Cardiac septum (tissue), 1 donor: ENCODE data around the gene DUSP22. TPM values are rescaled to one million over a fixed set of nuclear protein-coding genes. Genes with fewer than 3 reads are reported as not detected.

Source experiments
- DNase-seq: peaks from one replicate; pipeline ENCODE4 v3.0.0-alpha.2; 2020; ENCODE audit warnings: low spot score
- intact Hi-C: fragments of 100-400 bp; cut with DNase I; formaldehyde crosslinking; loops from one replicate; pipeline ENCODE4 v1.14.0; 2022
- total RNA-seq: library from RNA; stranded (reverse); fragmentation: NEBNext Ultra II Directional; extraction: Animal tissue kit (Norgen Biotek cat#: 25700); gene quantifications from one replicate; pipeline ENCODE4 v1.2.1, GENCODE V29; 2021
- donor health status: DM: no; HTN: no; CAD: no.

DUSP22 gene
- total RNA-seq, 1 donor from 2014 or later = 49.2 TPM

DNA sequence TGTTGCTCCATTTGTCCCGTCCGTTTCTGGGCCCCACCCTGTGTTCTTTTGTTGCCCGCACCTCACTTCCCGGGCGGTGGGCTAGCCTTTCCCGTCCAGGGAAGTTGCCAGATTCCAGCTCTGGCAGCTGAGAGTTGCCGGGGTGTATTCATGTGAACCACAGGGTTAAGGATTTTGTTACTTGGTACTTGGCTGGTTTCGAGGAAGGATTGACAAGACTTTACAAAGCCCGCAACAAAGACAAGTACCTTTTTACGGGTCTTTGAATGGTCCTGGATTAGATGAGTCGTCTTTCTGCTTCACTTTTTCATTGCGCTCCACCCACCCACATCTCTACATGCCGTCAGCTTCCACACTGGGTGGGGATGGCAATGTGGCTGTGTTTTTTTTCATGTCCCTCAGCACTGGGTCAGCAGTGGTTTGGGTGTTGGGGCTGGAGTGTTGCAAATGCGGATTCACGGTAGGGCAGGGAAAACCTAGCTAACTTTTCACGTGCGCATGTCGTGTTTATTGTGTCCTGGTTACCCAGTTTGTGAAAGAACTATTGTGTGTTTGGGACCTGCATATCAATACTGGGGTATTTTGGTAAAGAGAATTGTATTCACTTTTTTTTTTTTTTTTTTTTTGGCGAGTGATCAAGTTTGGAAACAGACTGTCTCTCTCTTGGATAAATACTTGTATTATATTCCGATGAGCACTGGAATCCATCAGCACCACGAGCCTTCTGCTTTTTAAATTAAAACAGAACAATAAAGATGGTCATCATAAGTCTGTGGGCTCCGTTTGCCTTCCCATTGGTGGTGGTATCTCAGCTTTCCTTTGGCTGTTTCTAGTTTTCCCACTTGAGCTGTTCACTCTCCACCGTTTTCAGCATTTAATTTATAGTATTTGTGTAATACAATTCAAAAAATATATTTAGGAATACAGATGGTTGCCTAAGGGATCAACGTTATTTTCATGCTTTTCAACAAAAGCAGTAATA is 1.2 kb downstream of the DUSP22 start:
- DNase-seq = no peak
- intact Hi-C loops = loop anchor here (1.0 to 5.0 kb wide), 3 partner anchors 19 to 209 kb away; no protein-coding TSS in a partner anchor

DNA sequence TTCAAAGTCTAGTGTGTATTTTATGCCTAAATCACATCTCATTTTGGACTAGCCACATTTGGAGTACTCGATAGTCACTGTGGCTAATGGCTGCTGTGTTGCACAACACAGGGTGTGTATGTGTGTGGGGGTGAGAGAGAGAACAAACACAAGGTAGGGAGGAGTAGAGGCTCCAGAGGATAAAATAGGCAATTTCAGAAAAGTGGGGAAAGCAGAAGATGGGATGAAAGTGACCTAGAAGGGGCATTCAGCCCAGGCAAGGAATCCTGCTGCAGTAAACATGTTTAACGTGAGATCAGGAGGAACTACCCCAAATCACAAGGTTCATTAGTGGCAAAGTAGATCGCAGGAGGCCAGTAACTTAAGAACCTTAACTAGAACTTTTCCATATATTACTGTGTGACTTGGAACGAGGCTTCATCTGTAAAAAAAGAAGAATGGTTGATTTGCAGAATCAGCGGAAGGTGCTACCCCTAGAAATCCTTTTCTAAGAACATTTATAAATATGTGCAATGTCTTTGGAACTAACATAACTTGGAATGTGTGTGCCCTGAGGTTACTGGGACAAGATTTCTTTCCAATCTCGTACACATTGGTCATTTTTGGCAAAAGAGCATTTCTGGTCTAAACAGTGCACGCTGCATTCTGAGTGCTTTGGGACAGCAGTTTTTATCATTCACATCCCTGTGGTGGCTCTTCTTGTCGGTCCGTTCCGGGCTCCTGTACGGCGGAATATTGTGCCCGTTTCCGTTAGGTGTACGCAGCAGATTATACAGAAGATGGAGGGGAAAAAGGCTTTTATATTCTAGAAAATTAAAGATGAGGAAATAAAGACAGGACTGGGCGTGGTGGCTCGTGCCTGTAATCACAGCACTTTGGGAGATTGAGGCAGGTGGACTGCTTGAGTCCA is 2.6 kb downstream of the DUSP22 start:
- intact Hi-C loops = loop anchor here (5.0 kb wide), 2 partner anchors 37 to 207 kb away; no protein-coding TSS in a partner anchor
- no peak for DNase-seq

DNA sequence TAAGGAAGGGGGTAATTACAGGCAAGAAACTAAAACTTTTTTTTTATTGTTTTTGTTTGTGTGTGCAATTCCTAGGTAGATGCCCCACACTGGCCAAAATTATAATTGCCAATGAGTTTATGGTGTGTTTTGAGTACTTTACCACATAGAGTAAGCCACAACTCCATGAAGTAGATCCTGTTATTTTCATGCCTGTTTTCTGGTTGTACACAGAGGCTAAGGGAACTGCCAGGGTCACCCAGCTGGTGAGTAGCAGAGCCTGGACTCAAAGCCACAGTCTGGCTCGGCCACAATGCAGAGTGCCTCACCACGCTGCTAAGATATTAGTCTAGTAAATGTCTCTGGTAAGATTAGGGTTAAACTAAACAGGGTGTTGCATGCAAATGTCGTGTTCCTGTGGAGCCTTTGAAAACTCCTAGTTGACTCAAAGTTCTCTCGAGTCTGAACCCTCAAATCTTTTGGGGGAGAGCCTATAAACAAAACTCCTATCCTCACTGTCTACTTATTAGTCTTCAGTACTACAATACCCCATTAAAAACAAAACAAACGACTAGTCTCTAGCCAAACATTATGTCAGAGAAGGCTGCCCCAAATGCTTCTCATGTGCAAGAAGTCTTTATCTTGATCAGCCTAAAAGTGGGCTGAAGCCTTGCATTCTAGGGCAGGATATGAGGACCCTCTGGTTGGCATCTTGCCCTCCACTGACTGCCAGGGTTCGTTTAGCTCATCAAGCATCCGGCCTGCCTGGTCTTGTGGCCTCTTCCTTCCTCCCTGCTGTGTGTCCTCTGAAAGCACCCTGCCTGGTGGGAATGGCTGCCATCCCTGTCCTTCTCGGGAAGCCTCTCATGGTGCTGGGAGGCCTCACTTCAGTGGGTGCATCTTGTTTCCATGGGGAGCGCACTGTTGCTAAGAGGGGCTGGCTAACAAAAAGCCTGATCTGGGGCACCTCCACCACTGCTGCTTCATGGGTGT is 4.2 kb downstream of the DUSP22 start:
- intact Hi-C loops = no loop called here
- no peak for DNase-seq

DNA sequence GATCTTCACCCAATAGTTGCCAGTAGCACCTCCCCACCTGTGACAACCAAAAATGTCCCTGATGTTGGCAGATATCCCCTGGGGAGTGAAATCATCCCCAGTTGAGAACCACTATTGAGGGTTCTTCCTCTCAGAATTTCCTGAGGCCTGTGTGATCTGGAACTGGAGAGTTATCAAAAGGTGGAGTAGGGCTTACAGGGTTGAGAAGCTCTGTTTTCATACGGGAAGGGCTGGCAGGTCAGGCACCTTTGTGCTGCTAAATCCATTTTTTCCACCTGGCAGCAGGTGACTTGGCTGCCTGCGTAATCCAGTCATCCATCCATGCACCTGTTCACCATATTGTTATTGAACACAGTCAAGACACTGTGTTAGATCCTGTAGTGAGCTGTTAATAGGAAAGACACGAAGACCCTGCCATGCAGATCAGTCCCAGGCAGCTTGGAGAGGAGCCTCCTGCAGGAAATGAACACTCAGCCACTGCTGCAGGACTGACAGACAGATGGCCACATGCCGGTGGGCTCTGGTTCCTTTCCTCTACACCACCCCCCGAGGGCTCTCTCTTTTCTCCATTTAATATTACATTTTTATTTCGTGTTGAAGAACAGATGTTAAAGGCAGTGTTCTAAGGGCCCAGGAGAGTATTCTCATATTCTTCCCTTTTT is 5.4 kb downstream of the DUSP22 start:
- DNase-seq = no peak

DNA sequence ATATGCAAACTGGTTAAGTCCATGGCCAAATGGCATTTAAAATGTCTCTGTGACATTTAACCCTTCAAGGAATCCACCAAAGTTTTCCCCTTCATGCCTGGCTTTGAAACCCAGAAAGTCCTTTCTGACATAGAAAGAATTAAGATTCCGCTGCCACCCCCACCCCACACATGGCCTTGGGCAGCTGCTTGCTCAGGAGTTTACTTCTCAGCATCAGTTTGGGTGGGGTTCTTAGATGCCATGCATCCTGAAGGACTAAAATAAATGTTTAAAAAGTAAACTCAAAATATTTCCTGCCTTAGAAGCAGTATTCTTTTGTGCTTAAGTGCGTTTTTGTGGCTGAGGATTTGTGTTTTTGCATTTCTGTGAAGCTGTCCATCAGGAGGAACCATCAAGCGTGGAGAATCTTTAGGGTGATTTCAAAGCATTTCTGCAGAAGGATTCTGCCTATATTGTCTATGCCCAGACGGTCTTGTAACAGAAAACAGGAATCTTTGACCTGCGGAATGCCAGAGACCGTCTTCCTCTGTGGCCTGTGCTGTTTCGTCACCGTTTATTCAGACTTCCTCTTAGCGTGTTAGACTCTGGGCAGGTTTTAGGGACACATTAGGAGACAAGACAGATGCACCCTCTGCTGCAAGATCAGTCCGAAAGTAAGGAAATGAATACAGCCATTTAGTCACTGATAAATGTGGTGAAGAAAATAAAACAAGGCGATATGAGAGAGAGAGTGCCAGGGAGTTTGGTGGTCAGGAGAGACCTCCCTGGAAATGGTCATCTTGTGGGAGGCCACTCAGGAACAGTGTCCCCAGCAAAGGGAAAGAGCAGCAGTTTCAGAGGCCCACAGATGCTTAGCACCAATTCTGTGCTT is 6.2 kb downstream of the DUSP22 start:
- intact Hi-C loops = no loop called here
- no peak for DNase-seq

More for the DNA sequence above, 5.4 kb downstream of the DUSP22 start:
- intact Hi-C loops = no loop called here

DNA sequence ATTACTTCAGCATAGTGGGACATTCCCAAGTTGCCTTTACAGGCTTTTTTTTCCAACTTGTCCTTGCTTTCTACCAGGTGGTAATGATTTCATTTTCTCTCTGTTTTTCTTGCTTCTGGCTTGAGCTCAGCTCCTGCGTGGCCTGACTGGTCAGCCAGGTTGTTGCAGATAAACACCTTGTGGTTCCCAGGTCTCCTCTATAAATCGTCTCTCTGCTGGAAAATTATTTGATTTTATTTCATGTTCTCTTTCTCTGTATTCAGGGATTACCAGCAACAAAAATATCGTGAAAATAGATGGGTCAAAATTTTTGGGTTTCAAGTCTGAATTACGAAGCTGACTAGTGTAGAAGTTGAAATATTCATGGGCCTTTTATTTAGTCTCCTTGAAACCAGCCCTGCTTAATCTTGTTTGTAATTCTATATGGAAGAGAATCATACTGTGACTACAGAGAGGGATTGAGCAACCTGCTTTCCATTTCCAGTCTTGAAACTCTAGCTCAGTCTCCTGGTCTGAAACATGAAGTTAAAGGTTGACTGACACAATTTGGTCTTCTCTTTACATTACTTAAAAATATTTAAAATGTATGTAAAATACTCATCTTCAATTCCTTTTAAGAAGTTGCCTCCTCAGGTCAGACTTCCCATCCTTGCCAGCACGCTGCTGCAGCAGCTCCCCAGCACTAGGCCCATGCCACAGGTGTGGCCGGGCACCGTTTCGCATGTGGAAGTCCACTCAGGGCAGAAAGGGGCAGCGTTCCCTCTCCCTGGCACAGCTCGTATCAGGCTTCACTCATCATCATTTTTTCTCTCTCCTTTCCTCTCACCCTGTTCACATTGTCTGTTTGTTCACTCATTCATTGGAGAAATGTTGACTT is 7.1 kb downstream of the DUSP22 start:
- intact Hi-C loops = no loop called here
- no peak for DNase-seq

DNA sequence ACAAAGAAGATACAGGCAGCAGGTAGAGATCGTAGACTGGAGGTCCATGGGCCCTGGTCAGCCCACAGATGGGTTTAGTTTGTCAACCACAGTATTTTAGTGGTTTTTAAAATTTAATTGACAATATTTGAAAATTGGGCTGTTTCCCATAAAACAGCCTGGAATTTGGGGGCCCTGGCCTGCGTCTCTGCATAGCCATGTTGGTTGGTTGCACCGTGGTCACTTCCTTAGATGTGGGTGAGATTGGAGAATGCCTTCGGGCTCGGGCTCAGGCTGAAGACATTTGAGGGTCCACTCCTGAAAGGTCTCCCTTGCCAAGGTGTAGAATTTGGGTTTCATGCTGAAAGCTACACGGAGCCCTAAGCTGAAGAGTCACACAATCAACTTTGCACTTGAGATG is 7.7 kb downstream of the DUSP22 start:
- no peak for DNase-seq
- intact Hi-C loops = no loop called here

DNA sequence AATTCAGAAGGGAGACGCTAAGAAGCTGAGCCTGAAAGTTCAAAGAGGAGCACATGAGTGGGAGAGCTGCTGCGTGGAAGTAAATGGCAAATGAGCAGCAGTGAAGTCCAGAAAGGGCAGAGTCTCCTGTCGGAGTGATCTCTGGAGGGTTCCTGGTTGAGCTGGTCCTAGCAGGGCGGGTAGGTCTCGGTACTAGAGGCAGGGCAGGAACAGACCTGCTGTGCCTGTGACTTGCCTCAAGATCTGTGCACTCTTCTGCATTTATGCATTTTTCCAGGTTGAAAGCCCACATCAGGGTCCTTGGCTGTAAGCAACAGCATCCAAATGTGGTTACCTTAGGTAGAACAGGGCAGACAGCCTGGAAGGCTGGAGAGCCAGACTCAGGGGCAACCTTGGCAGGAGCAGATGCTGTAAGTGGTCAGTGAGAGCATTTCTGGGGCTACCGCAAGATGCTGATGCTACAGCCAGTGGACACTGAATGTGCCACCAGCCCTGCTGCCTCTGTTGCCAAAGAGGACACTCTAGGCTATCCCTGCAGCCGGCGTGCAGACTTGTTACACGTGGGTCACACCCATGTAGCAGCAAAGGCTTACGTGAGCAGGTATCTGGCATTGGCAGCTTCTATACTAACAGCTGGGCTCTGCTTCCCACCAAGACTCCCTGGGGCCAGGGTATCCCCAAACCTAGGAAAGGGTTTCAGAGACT is 8.4 kb downstream of the DUSP22 start:
- no peak for DNase-seq
- intact Hi-C loops = no loop called here

DNA sequence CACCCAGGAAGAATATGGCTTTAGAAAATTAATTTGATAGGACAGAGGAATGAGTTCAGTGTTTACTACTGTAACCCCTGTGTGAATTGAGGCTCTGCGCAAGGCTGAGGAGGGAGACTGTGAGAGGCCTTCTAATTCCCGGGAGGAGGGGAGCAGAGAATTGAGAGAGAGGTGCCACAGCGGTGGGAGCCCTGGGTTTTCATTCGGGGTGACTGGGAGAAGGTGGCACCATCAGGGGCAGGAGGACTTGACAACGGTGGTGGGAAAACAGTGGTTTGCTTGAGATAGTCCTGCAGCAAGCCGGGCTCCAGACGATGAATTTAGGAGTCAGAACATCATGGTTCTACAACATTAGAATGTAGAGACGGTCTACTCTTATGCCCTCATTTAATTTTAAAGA is 9.2 kb downstream of the DUSP22 start:
- DNase-seq = no peak
- intact Hi-C loops = no loop called here

DNA sequence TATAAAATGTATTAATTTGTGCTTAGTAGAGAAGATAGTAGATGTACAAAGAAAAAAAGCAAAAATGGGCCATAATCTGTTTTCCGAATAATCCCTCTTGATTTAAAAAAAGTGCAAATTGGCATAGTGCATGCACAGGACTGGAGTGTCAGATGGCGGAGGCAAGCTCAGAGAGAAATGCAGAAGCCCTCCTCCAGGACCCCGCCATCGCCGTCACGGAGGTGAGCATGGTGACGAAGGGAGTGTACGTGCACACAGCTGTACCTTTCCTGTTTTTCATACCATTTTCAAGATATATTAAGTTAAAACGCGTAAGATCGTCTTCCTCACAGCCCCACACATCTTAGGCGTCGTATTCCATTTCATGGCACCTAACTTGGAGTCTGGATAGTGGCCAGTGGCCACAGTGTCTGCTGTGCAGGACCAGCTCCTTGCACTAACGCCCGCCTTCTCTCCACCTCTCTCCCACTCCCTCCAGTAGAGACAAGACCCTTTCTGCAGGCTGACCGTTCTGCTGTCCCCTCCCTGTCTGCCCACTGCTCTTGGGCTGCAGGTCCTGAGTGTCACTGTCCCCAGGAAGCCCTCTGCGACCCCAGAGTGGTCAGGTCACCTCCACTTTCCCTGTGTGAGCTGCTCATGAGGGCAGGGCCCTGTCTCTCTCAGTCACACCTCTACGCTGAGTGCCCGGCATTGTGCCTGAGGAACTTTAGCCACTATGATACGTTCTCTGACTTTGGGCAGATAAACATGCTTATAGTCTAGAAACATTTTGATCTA is 9.8 kb downstream of the DUSP22 start:
- DNase-seq = no peak
- intact Hi-C loops = no loop called here

DNA sequence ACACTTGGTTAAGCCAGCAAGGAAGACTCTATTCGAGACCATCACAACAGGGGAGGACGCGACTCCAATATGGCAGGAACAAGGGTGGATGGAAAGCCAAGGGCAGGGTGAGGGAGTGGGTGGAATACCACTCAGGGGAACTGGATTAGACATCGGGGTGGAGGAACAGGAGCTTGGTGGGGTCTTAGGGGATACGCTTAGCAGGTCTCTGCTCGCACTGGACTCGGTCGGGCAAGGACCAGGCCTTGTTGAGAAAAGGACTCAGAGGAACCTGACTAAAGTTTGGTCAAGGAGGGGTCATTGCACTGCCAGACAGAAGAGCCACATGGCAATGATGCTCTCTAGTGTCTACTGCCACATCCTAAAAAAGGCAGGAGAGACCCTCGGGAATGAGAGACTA is 10.5 kb downstream of the DUSP22 start:
- DNase-seq = no peak
- intact Hi-C loops = no loop called here

DNA sequence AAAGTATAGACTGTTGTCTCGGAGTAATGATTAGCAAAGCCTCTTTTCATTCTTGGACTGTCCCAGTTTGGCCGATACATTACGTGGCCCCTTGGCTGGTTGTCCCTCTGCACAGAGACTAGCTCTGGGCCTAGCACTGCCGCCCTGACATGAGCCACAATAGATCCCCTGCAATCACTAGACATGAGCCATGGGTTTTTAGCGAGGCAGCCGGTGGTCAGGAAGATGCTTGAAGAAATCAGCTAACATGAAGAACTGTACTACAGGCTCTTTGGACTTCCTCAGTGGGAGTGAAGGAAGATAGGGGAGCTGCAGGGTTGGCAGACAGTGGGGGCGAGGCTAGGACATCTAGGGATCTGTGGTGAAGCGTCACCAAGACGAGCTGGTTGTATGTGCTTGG is 11.0 kb downstream of the DUSP22 start:
- DNase-seq = no peak
- intact Hi-C loops = no loop called here

DNA sequence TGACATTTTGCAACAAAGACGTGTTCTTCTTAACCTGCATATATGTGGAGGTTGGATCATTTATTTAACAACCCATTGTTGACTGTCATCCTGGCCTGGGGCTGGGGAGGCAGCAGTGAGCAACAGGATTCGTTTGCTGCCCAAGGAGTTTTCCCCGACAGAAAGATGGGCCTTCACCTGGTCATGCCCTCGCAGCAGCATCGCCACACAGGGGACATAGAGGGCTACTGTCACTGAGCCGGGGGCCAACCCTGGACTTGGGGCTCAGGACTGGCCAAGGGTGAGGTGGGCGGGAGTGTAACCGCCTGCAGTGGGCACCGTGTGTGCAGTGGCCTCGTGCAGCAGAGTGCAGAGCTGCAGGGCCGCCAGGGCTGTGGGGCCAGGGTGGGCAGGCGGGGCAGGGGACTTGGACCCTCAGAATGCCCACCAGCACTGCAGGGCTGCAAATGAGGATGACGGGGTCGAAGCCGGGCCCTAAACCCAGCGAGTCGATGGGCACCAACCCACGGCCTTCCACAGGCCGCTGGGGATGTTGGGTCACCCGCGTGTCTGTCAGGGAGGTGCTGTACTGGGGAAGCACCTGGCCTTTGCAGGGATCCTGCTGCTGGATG is 11.8 kb downstream of the DUSP22 start:
- intact Hi-C loops = no loop called here
- no peak for DNase-seq

DNA sequence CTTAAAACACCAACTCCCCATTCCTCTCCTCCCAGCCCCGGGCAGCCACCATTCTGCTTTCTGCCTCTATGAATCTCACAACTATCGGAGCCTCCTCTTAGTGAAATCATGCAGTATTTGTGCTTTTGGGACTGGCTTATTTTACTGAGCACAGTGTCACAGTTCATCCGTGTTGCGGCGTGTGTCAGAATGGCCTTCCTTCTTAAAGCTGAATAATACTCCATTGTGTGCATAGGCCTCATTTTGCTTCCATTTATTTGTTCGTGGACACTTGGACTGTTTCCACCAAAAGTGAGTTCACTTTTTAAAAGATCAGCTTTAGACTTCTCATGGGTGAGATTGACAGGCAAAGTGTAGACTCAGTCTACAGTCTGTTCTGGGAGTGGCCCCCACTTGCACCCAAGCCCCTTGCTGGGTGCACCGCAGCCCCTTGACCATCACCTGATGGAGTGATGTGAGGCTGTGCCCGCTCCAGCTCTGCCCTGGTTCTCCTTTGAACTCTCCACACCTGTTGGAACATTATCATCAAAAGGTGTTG is 12.6 kb downstream of the DUSP22 start:
- peak; percentile 75 for DNase-seq

More for the DNA sequence above, 12.6 kb downstream of the DUSP22 start:
- intact Hi-C loops = no loop called here
